Measurements from ENCODE around the gene GARRE1.

GARRE1 gene

DNA sequence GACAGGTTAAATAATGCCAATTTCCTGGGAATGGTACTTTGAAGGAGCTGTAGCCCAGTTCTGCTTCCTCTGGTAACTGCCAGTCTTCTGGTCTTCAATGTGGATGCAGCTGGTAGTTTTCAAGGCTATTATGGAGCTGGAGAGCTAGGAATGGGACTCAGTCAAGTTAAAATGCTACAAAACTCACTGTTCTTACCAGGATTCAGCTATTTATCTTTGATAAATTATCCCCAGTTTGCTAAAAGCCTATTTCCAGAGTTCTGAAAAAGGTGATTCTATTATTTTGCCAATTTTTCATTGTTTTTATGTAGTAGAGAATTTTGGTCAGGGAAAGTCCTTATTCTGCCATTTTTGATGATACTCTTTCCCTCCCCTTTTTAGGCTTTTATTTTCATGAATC is 40.7 kb downstream of the GARRE1 start:
- no peak for DNase-seq

DNA sequence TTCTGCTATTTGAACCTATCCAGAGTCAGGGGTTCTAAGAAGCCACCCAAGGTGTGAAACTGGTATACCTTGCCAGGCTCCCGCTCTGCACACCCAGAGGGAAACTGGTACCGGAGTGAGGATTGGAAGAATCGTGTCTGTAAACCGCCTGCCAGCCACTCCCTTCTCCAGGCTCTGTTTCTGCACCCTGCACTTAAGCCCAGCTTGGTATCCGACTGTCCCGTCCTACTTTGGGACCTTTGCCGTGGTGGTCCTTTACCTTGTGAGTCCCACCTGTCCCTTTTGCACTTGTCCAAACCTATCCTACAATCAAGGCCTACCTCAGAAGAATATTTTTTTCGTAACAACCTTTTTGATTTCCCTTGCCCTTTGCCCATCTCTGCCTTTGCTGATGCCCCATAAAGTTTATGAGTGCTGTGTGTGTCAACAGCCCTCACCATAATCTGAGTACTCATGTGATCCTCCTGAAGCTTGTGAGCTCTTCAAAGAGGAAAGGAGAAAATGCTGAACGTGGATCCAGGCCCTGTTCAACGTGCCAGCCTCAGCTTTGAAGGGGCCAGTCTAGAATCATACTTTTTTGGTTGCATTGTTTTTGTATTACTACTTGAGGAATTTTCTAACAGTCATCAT is 44.7 kb downstream of the GARRE1 start:
- no peak for DNase-seq

DNA sequence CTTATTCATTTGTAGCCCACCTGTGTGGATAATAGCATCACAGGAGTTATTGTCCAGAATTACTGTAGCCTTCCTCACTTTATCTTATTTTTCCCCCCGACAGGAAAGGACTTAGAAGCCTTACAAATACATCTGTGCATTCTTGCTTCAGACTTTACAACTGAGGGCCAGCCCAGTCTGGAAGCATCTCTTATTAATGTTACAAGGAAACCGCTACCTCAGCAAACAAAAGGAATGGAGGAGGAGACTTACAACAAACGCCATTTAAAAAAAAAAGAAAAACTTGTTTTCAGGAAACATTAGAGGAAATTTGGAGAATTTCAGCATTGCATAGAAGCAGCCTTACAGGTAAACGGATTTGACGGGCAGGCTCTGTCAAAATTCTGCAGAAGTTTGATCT is 45.2 kb downstream of the GARRE1 start:
- DNase-seq, result no peak

DNA sequence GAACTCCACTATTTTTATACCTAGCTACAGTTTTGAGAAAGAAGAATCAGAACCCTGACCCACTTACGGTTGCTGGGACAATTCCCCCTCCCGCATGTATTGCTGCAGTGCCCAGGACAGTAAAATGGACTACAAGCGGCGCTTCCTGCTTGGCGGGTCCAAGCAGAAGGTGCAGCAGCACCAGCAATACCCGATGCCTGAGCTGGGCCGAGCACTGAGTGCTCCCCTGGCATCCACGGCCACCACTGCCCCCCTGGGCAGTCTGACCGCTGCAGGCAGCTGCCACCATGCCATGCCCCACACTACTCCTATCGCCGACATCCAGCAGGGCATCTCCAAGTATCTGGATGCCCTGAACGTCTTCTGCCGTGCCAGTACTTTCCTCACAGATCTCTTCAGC is 46.0 kb downstream of the GARRE1 start:
- DNase-seq, result no peak

DNA sequence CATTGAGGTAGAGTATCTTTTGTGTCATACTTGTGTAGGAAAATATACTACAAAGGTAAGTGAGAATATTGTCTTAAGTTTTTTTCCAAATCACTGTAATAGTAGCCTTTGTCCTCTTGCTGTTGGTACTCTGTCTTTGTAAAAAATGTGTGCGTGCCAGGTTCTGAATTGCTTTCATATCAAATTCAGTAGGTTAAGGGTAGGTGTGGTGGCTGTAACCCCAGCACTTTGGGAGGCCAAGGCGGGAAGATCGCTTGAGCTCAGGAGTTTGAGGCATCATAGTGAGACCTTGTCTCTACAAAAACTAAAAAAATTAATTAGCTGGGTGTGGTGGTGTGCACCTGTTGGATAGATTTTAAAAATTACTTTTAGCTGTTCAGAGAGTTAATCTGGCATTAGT is 46.6 kb downstream of the GARRE1 start:
- DNase-seq, result no peak
